Measurements from ENCODE around the gene ITPR1. TPM values are rescaled to one million over a fixed set of nuclear protein-coding genes. Genes with fewer than 3 reads are reported as not detected.
"Not testable (repeated sequence)": the region's sequence is repeated elsewhere in the genome, so short reads cannot be mapped to it uniquely, and the experiment has no call there.

The ITPR1 gene
- total RNA-seq, 1 donor from 2014 or later = 53.1 TPM

GRCh38 chr3:4587838-4588105, 94.6 kb downstream of the ITPR1 start:
- H3K9me3 Mint-ChIP-seq (ENCODE audit: unreplicated experiment) = no peaks in the 10 kb centered on the region
- DNase-seq (ENCODE audit: low spot score) = no peak
- TF ChIP-seq CTCF (IDR thresholded peaks at IDR 0.05; ENCODE audit: unreplicated experiment) = no peak
- H3K4me3 Mint-ChIP-seq (ENCODE audit: unreplicated experiment) = no peak overlapping the region
- no peaks in the 10 kb centered on the region for H3K27me3 Mint-ChIP-seq (ENCODE audit: unreplicated experiment)
- H3K36me3 Mint-ChIP-seq (ENCODE audit: low read depth, unreplicated experiment) = no peaks in the 10 kb centered on the region
- H3K27ac Mint-ChIP-seq (ENCODE audit: unreplicated experiment) = no peak overlapping the region
- H3K4me1 Mint-ChIP-seq (ENCODE audit: unreplicated experiment) = peaks cover 29% of the 10 kb centered on the region

- H3K9me3 Mint-ChIP-seq (ENCODE audit: unreplicated experiment) = no peaks in the 10 kb centered on the region
- no peak for TF ChIP-seq CTCF (IDR thresholded peaks at IDR 0.05; ENCODE audit: unreplicated experiment)
- no peak for DNase-seq (ENCODE audit: low spot score)
- no peak overlapping the region for H3K4me3 Mint-ChIP-seq (ENCODE audit: unreplicated experiment)
- no peaks in the 10 kb centered on the region for H3K27me3 Mint-ChIP-seq (ENCODE audit: unreplicated experiment)
- peaks cover 27% of the 10 kb centered on the region for H3K4me1 Mint-ChIP-seq (ENCODE audit: unreplicated experiment)
- H3K27ac Mint-ChIP-seq (ENCODE audit: unreplicated experiment) = no peak overlapping the region
- H3K36me3 Mint-ChIP-seq (ENCODE audit: low read depth, unreplicated experiment) = no peaks in the 10 kb centered on the region
These were observed 95.3 kb downstream of the ITPR1 start for GRCh38 chr3:4588466-4588865.

GRCh38 chr3:4589475-4590097, 96.4 kb downstream of the ITPR1 start:
- no peak for TF ChIP-seq CTCF (IDR thresholded peaks at IDR 0.05; ENCODE audit: unreplicated experiment)
- H3K4me3 Mint-ChIP-seq (ENCODE audit: unreplicated experiment) = no peak overlapping the region
- no peak for DNase-seq (ENCODE audit: low spot score)
- H3K27ac Mint-ChIP-seq (ENCODE audit: unreplicated experiment) = no peak overlapping the region
- no peaks in the 10 kb centered on the region for H3K9me3 Mint-ChIP-seq (ENCODE audit: unreplicated experiment)
- peaks cover 19% of the 10 kb centered on the region for H3K4me1 Mint-ChIP-seq (ENCODE audit: unreplicated experiment)
- no peaks in the 10 kb centered on the region for H3K36me3 Mint-ChIP-seq (ENCODE audit: low read depth, unreplicated experiment)
- no peaks in the 10 kb centered on the region for H3K27me3 Mint-ChIP-seq (ENCODE audit: unreplicated experiment)

GRCh38 chr3:4590849-4591248, 97.7 kb downstream of the ITPR1 start:
- not testable (repeated sequence) for H3K27me3 Mint-ChIP-seq (ENCODE audit: unreplicated experiment); DNase-seq (ENCODE audit: low spot score); H3K27ac Mint-ChIP-seq (ENCODE audit: unreplicated experiment); H3K9me3 Mint-ChIP-seq (ENCODE audit: unreplicated experiment); H3K36me3 Mint-ChIP-seq (ENCODE audit: low read depth, unreplicated experiment); H3K4me3 Mint-ChIP-seq (ENCODE audit: unreplicated experiment)
- peaks cover 14% of the 10 kb centered on the region for H3K4me1 Mint-ChIP-seq (ENCODE audit: unreplicated experiment)

- no peak for DNase-seq (ENCODE audit: low spot score)
- Mint-ChIP-seq H3K9me3 (ENCODE audit: unreplicated experiment) (no peaks in the 10 kb centered on the region), H3K27me3 (ENCODE audit: unreplicated experiment) (no peaks in the 10 kb centered on the region), H3K4me3 (ENCODE audit: unreplicated experiment) (no peak overlapping the region), H3K4me1 (ENCODE audit: unreplicated experiment) (peaks cover 14% of the 10 kb centered on the region), H3K36me3 (ENCODE audit: low read depth, unreplicated experiment) (no peaks in the 10 kb centered on the region), H3K27ac (ENCODE audit: unreplicated experiment) (no peak overlapping the region)
- TF ChIP-seq CTCF (IDR thresholded peaks at IDR 0.05; ENCODE audit: unreplicated experiment) = no peak
These were observed 98.5 kb downstream of the ITPR1 start for GRCh38 chr3:4591669-4592068.
